Mesothelial cell of epicardium (in vitro differentiated cells): ENCODE results near the gene CACNA2D2. TPM values are rescaled to one million over a fixed set of nuclear protein-coding genes. Genes with fewer than 3 reads are reported as not detected.

Experiments
- DNase-seq, 2 experiments: peaks; one replicate each; pipeline ENCODE4 v3.0.0; 2021; ENCODE audit warnings: low spot score in 2 of 2; ENCODE audit not compliant: unreplicated experiment in 2 of 2
- H3K27ac Mint-ChIP-seq: 2 replicates; pipeline ENCODE4 v1.8.0; 2021; ENCODE audit warnings: mixed read lengths
- H3K27me3 Mint-ChIP-seq: 2 replicates; pipeline ENCODE4 v1.8.0; 2021; ENCODE audit warnings: low read depth, mixed read lengths
- H3K36me3 Mint-ChIP-seq: 2 replicates; pipeline ENCODE4 v1.8.0; 2021; ENCODE audit warnings: mixed read lengths
- H3K4me1 Mint-ChIP-seq: 2 replicates; pipeline ENCODE4 v1.8.0; 2021; ENCODE audit warnings: mixed read lengths
- H3K4me3 Mint-ChIP-seq: 2 replicates; pipeline ENCODE4 v1.8.0; 2021; ENCODE audit warnings: mild to moderate bottlenecking, moderate library complexity, mixed read lengths
- H3K9me3 Mint-ChIP-seq: 2 replicates; pipeline ENCODE4 v1.8.0; 2021; ENCODE audit warnings: mixed read lengths
- CTCF ChIP-seq: fragments of 200-600 bp; sonication (generic); IDR thresholded peaks from one replicate; pipeline ENCODE4 v1.5.0; 2021; ENCODE audit warnings: antibody characterized with exemption; ENCODE audit not compliant: unreplicated experiment
- total RNA-seq: library from RNA; stranded (reverse); gene quantifications from 3 replicates; pipeline ENCODE4 v1.2.1, GENCODE V29; 2021

Gene CACNA2D2
- total RNA-seq, 1 donor from 2014 or later: 10.8 TPM

GRCh38 chr3:50345008-50345407, 158.4 kb downstream of the CACNA2D2 start:
- Mint-ChIP-seq H3K9me3 (no peaks in the 10 kb centered on the region), H3K4me1 (peaks cover 14% of the 10 kb centered on the region), H3K36me3 (no peaks in the 10 kb centered on the region), H3K4me3 (peak overlapping the region; percentile 59), H3K27me3 (peaks cover 56% of the 10 kb centered on the region), H3K27ac (no peak overlapping the region)
- no peak for TF ChIP-seq CTCF
- DNase-seq: no peak

- H3K36me3 Mint-ChIP-seq: no peaks in the 10 kb centered on the region
- no peak overlapping the region for H3K4me3 Mint-ChIP-seq
- no peak for DNase-seq
- H3K9me3 Mint-ChIP-seq: no peaks in the 10 kb centered on the region
- H3K27me3 Mint-ChIP-seq: peaks cover 71% of the 10 kb centered on the region
- peaks cover 27% of the 10 kb centered on the region for H3K4me1 Mint-ChIP-seq
- no peak overlapping the region for H3K27ac Mint-ChIP-seq
- TF ChIP-seq CTCF: no peak
Measured at GRCh38 chr3:50342813-50343633, 160.4 kb downstream of the CACNA2D2 start.

GRCh38 chr3:50341996-50342650, 161.3 kb downstream of the CACNA2D2 start:
- TF ChIP-seq CTCF: no peak
- no peaks in the 10 kb centered on the region for H3K9me3 Mint-ChIP-seq
- no peak overlapping the region for H3K4me3 Mint-ChIP-seq
- no peak for DNase-seq
- H3K4me1 Mint-ChIP-seq: peaks cover 31% of the 10 kb centered on the region
- no peak overlapping the region for H3K27ac Mint-ChIP-seq
- no peaks in the 10 kb centered on the region for H3K36me3 Mint-ChIP-seq
- peaks cover 71% of the 10 kb centered on the region for H3K27me3 Mint-ChIP-seq

GRCh38 chr3:50341537-50341936, 161.9 kb downstream of the CACNA2D2 start:
- Mint-ChIP-seq H3K27me3 (peaks cover 71% of the 10 kb centered on the region), H3K36me3 (no peaks in the 10 kb centered on the region), H3K4me3 (peak overlapping the region; percentile 55), H3K9me3 (no peaks in the 10 kb centered on the region), H3K27ac (no peak overlapping the region), H3K4me1 (peaks cover 32% of the 10 kb centered on the region)
- DNase-seq: no peak
- TF ChIP-seq CTCF: no peak

- H3K27ac Mint-ChIP-seq: peak within 1 kb of the TSS; percentile 39
- H3K27me3 Mint-ChIP-seq: peaks cover 67% of the 10 kb centered on the region
- DNase-seq: no peak
- no peak for TF ChIP-seq CTCF
- peak within 1 kb of the TSS; percentile 85 for H3K4me3 Mint-ChIP-seq
- H3K36me3 Mint-ChIP-seq: no peaks in the 10 kb centered on the region
- no peaks in the 10 kb centered on the region for H3K9me3 Mint-ChIP-seq
- peaks cover 35% of the 10 kb centered on the region for H3K4me1 Mint-ChIP-seq
Measured at GRCh38 chr3:50340448-50341329, 162.7 kb downstream of the CACNA2D2 start, which contains the start of gene RASSF1. Gene RASSF1, minus strand, starts transcription at chr3:50340836. Its CDS starts 31 bp downstream, at chr3:50340805.
